ENCODE measurements around the gene TUB.

- TF ChIP-seq EZH2 (IDR thresholded peaks at IDR 0.05; ENCODE audit: low read depth, low read length, severe bottlenecking), result no peak
- no peak for TF ChIP-seq SP1 (IDR thresholded peaks at IDR 0.05; ENCODE audit: low read depth, low read length)
Observed at GRCh38 chr11:8138526-8138925, 57.5 kb downstream of the TUB start.
